Stimulated activated CD4-positive, alpha-beta T cell treated with anti-CD3 and anti-CD28 coated beads, Interleukin-4, amount 100 ng/mL, for 1 hour (primary cell): ENCODE data around the gene TMEM9.

Source experiments
- DNase-seq: peaks from one replicate; pipeline ENCODE4 v3.0.0-alpha.2; 2020

TMEM9 gene

GRCh38 chr1:201100169-201100930 is 53.9 kb downstream of the TMEM9 start:
- no peak for DNase-seq

GRCh38 chr1:201098992-201099677 is 55.1 kb downstream of the TMEM9 start:
- no peak for DNase-seq

- DNase-seq, result no peak
Observed at GRCh38 chr1:201096977-201097856, 57.1 kb downstream of the TMEM9 start.

- DNase-seq, result no peak
Observed at GRCh38 chr1:201096041-201096461, 58.2 kb downstream of the TMEM9 start.

GRCh38 chr1:201095581-201095980 is 58.7 kb downstream of the TMEM9 start:
- DNase-seq, result no peak

GRCh38 chr1:201094832-201095231 is 59.4 kb downstream of the TMEM9 start:
- DNase-seq, result no peak

- DNase-seq, result no peak
Observed at GRCh38 chr1:201093962-201094361, 60.3 kb downstream of the TMEM9 start.

GRCh38 chr1:201093561-201093960 is 60.7 kb downstream of the TMEM9 start:
- DNase-seq, result no peak

GRCh38 chr1:201092738-201093137 is 61.5 kb downstream of the TMEM9 start:
- DNase-seq, result no peak

- DNase-seq, result no peak
Observed at GRCh38 chr1:201091256-201091655, 63.0 kb downstream of the TMEM9 start.

- no peak for DNase-seq
Observed at GRCh38 chr1:201090541-201090940, 63.7 kb downstream of the TMEM9 start.

GRCh38 chr1:201089596-201089995 is 64.7 kb downstream of the TMEM9 start:
- DNase-seq, result no peak

- DNase-seq, result no peak
Observed at GRCh38 chr1:201088901-201089525, 65.3 kb downstream of the TMEM9 start.

GRCh38 chr1:201088395-201088794 is 65.9 kb downstream of the TMEM9 start:
- no peak for DNase-seq

- peak; percentile 30 for DNase-seq
Observed at GRCh38 chr1:201085902-201086735, 68.2 kb downstream of the TMEM9 start.
